AG09319 (cell line): ENCODE results near the gene SUCLG1.
A peak's percentile ranks its signal among the peaks of the same experiment; 100 is the strongest.

ENCODE experiments used
- DNase-seq: peaks from one replicate; pipeline ENCODE4 v3.0.0-alpha.2; 2010; ENCODE audit warnings: low read depth; ENCODE audit errors: extremely low read depth
- TF ChIP-seq, protein P1 (sequence below): IDR thresholded peaks from 2 replicates; pipeline ENCODE4 v1.5.1; 2011; ENCODE audit warnings: low read depth, mild to moderate bottlenecking, inconsistent platforms, low read length, moderate library complexity

SUCLG1 gene

DNA sequence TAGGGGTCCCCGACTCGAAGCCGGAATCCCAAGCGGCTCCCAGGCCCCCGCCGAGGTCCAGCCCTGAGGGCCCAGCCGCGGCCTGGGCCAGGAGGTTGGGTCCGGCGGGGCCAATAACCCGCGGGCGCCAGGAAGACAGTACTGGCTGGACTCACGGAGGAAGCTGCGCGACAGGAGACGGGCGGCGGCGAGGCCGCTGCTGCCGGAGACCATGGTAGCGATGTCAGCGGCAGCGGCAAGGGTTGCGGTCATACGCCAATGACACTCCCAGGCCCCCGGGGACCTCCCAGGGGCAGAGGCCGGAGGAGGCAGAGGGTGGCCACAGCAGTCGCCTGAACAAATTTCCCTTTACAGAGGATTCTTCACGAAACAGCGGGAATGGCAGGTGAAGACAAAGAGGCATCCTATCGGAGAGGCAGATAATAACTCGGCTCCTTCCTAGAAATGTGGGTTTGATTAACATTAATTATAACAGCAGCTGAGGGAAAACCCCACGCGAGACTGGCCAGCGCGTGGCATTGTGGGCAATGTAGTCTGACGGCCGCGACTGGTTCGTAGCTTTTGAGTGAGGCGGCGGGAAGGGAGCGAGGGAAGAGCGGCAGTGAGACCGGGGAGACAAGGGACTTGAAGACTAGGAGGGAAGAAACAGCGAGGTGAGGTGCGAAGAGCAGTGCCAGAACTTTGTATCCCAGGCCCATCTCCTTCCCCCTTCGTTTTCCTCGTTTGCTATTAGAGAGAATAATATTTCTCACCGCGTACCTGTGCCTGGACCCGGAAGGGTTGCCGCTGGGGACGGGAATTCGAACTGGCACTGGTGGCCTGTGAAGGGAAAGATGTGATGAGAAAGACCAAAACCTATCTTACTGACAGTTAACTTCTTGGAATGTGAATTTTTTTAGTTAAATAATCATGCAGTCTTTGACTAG, at the start of gene SUCLG1:
Gene SUCLG1, minus strand, starts transcription at position 263 of the 926 bp plus-strand sequence. Its CDS starts 11 bp downstream, at position 252.
- peak; percentile 44 for DNase-seq
- TF ChIP-seq, protein P1, sequence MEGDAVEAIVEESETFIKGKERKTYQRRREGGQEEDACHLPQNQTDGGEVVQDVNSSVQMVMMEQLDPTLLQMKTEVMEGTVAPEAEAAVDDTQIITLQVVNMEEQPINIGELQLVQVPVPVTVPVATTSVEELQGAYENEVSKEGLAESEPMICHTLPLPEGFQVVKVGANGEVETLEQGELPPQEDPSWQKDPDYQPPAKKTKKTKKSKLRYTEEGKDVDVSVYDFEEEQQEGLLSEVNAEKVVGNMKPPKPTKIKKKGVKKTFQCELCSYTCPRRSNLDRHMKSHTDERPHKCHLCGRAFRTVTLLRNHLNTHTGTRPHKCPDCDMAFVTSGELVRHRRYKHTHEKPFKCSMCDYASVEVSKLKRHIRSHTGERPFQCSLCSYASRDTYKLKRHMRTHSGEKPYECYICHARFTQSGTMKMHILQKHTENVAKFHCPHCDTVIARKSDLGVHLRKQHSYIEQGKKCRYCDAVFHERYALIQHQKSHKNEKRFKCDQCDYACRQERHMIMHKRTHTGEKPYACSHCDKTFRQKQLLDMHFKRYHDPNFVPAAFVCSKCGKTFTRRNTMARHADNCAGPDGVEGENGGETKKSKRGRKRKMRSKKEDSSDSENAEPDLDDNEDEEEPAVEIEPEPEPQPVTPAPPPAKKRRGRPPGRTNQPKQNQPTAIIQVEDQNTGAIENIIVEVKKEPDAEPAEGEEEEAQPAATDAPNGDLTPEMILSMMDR, result no peak

DNA sequence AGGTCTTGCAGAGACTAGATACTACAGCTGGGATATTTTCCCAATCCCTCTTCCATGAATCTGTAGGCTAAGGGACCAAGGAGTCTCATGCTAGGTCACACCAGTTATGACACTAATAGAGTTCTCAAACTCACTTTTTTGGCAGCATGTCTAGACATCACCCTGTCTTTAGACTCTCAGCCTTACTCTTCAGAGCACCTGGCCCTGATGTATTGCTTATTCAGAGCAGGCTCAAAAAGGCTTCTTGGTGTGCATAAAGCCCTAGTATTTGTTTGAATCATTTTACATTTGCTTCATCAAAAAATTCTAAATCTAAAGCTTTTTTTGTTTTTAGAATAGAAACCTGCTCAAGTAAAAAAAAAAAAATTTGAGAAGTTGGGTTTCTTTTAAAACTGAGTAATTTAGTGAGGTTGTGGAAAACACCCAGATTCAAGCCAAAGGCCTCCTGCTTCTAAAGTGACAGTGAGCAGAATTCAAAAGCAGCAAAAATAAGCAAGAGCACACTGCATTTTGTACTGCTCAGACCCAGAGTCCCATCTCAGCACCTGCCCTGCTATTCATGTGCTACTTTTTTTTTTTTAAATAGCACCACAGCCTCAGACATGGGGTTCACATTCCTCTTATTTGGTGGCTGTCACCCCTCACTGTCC, 39.2 kb upstream of the SUCLG1 start:
- no peak for DNase-seq
- TF ChIP-seq, protein P1, result no peak

DNA sequence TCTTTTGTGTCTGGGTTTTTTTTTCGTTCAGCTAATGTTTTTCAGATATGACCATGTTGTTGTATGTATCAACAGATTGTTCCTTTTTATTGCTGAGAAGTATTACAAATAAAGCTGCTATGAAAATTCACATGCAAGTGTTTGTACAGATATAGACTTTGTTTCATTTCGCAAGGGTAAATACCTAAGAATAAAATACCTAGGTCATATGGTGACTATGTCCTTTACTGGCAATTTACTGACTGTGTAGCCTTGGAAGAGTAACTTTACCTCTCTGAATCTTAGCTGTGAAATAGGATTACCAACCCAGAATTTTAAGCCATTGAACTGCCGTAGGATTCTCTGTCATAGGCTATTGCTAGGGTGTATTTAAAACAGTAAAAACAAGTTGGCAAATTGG, 38.2 kb upstream of the SUCLG1 start:
- DNase-seq, result no peak
- TF ChIP-seq, protein P1, result no peak

DNA sequence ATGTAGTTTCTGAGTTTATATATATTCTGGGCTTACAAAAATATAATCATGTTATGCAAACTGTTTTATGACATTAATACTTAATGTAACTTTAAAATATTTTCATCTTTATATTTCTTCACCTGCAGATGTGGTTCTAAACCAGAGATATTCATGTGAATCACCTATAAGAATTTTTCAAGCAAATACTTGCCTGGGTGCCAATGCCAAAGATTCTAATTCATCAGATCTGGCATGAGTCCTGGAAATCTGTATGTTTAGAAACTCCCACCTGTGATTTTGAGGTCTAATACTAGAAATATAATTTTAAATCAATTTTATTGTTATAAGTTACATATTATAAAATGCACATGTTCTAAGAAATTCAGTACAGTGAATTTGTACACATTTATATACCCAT, 37.3 kb upstream of the SUCLG1 start:
- DNase-seq, result no peak
- TF ChIP-seq, protein P1, result no peak

DNA sequence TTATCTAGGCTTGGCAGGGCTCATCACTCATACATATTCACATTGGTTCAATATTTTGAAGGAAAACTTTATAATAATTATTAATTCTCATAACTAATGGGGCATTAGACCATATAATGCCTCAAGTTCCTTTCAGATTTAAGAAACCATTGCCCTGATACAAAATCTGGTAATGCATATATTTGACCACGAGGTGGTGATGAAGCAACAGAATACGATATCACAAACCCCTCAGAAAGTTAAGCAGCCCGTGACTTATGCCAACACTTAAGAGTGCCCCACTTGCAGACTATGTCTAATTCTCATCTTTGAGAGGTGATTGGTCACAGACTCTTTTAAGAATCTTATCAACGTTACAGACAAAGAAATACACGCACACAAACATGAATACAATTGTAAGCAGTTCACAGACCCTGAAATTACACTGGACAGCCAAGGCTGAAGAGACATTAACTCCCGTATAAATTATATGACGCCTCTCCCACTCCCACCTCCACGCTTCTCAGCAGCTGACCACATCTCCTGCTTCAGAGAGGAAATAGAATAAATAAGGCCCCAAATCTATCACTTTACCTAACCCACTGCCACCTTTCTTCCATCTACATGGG, 36.6 kb upstream of the SUCLG1 start:
- TF ChIP-seq, protein P1, result peak; percentile 56
- DNase-seq, result peak; percentile 34

DNA sequence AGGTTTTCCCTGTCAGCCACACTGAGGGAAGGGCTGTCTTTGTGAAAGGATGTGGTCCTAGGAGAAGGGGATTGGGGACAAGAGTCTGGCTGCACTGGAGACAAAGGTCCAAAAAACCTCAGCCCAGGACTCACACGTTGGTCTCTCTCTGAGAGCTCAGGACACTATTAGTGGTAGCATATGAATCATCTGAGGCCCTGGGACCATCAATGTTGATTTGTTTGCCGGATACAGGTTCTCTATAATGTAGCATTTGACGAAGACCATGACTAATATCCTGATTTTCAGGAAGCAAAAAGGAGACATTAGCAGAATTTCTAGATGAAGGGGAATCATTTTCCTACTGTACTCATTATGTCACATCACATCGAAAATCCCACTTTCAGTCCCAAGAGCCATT, 35.0 kb upstream of the SUCLG1 start:
- no peak for DNase-seq
- TF ChIP-seq, protein P1, result no peak
